Measurements from ENCODE around the gene AKT1.

AKT1 gene

GRCh38 chr14:104804481-104805325, 9.2 kb upstream of the AKT1 start:
- no peak for DNase-seq (ENCODE audit: extremely low read depth, low read depth)
- no peak for TF ChIP-seq CTCF (IDR thresholded peaks at IDR 0.05; ENCODE audit: low read depth, low read length)

- no peak for DNase-seq (ENCODE audit: extremely low read depth, low read depth)
- TF ChIP-seq CTCF (IDR thresholded peaks at IDR 0.05; ENCODE audit: low read depth, low read length), result no peak
These were observed 8.4 kb upstream of the AKT1 start for GRCh38 chr14:104803912-104804410.

DNA sequence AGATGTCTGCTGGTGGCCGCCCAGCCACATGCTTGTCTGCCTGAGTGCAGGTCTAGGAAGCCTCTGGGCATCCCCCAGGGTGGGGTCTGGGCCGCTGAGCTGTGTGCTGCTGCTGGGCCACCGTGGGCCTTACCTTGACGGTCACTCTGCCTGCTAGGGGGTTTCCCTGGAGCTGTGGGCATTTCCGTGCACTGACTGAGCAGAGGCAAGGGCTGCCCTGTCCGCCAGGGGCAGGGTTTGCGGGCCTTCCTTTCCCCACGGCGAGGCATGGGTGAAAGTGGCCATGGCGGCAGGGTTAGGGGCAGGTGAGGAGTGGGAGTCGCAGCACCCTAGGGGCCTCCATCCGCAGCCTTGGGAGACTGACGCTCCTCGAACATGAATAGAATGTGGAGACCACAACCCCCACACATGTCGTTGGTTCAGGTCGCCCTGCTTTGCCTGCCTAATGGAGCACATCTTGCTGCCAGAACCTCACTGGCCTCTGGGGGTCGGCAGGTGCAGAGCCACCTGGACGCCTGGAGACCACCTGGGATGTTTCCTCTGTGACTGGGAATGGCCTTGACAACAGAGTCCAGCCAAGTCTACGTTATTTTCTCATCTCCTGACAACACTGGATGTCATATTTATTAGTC, 7.8 kb upstream of the AKT1 start:
- no peak for DNase-seq (ENCODE audit: extremely low read depth, low read depth)
- TF ChIP-seq CTCF (IDR thresholded peaks at IDR 0.05; ENCODE audit: low read depth, low read length), result no peak

GRCh38 chr14:104802394-104803184, 7.0 kb upstream of the AKT1 start:
- TF ChIP-seq CTCF (IDR thresholded peaks at IDR 0.05; ENCODE audit: low read depth, low read length), result no peak
- no peak for DNase-seq (ENCODE audit: extremely low read depth, low read depth)

GRCh38 chr14:104801520-104802393, 6.2 kb upstream of the AKT1 start:
- DNase-seq (ENCODE audit: extremely low read depth, low read depth), result no peak
- no peak for TF ChIP-seq CTCF (IDR thresholded peaks at IDR 0.05; ENCODE audit: low read depth, low read length)

DNA sequence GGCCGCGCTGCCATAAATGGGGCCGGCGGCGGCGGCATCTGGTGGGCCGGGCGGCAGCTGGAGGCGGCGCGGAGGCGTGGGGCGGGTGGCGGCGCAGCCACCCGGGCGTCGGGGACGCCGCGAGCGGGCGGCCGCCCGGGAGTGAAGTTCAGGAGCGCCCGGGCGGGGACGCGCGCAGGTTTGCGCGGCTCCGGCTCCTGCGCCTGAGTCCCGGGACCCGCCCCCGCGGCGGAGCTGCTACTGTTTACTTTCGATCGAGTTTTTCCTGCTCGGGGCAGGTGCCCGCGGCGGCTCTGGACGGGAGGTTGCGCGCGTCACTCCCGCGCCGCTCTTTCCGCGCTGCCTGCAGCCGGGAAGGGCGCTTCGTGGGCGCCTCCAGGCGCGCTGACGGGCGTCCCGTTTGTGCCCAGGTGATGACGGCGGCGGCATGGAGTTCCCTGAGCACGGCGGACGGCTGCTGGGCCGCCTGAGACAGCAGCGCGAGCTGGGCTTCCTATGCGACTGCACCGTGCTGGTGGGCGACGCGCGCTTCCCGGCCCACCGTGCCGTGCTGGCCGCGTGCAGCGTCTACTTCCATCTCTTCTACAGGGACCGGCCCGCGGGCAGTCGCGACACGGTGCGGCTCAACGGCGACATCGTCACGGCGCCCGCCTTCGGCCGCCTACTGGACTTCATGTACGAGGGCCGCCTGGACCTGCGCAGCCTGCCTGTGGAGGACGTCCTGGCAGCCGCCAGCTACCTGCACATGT, 5.4 kb upstream of the AKT1 start, which contains the start of gene ZBTB42:
Gene ZBTB42 (plus strand): TSS at position 331 of the 749 bp plus-strand sequence. CDS start 97 bp downstream, at position 428.
- TF ChIP-seq CTCF (IDR thresholded peaks at IDR 0.05; ENCODE audit: low read depth, low read length), result no peak
- no peak for DNase-seq (ENCODE audit: extremely low read depth, low read depth)

Measured in AG09319 (cell line).